Brain microvascular endothelial cell (primary cell): ENCODE results near the gene USP32.

Experiments
- DNase-seq: peaks from one replicate; pipeline ENCODE4 v3.0.0-alpha.2; 2020
- H3K27ac ChIP-seq: fragments of 250-450 bp; sonication (Bioruptor Pico); 2 replicates; pipeline ENCODE4 v1.5.1; 2020; ENCODE audit warnings: mild to moderate bottlenecking, moderate library complexity
- H3K27me3 ChIP-seq: fragments of 250-450 bp; sonication (Bioruptor Pico); replicated peaks from 2 replicates; pipeline ENCODE4 v1.5.1; 2020; ENCODE audit warnings: mild to moderate bottlenecking
- H3K36me3 ChIP-seq: fragments of 250-450 bp; sonication (Bioruptor Pico); replicated peaks from 2 replicates; pipeline ENCODE4 v1.5.1; 2020; ENCODE audit warnings: mild to moderate bottlenecking
- H3K4me3 ChIP-seq: 2 replicates; pipeline ENCODE4 v1.5.1; 2011; ENCODE audit warnings: low read depth, mild to moderate bottlenecking, control low read depth, low read length, moderate library complexity
- in situ Hi-C: cut with HindIII; loops from 2 replicates; pipeline ENCODE4 v1.10.0; 2017; ENCODE audit warnings: low sequenced_read_pairs, low pct_ligation_motif_present
- TF ChIP-seq, protein P1 (sequence below): IDR thresholded peaks from 2 replicates; pipeline ENCODE4 v1.5.1; 2011; ENCODE audit warnings: low read depth, mild to moderate bottlenecking, moderate library complexity, low read length, control low read depth, inconsistent platforms; ENCODE audit errors: missing control alignments

The USP32 gene

GRCh38 chr17:60416368-60416925 lies 24.5 kb upstream of the USP32 start:
- H3K27me3 ChIP-seq = no peaks in the 10 kb centered on the region
- H3K27ac ChIP-seq = no peak overlapping the region
- no peaks in the 10 kb centered on the region for H3K36me3 ChIP-seq
- no peak overlapping the region for H3K4me3 ChIP-seq
- in situ Hi-C loops = loop anchor here (25.0 kb wide), 1 partner anchor 179 kb away; no protein-coding TSS in a partner anchor
- TF ChIP-seq, protein P1, sequence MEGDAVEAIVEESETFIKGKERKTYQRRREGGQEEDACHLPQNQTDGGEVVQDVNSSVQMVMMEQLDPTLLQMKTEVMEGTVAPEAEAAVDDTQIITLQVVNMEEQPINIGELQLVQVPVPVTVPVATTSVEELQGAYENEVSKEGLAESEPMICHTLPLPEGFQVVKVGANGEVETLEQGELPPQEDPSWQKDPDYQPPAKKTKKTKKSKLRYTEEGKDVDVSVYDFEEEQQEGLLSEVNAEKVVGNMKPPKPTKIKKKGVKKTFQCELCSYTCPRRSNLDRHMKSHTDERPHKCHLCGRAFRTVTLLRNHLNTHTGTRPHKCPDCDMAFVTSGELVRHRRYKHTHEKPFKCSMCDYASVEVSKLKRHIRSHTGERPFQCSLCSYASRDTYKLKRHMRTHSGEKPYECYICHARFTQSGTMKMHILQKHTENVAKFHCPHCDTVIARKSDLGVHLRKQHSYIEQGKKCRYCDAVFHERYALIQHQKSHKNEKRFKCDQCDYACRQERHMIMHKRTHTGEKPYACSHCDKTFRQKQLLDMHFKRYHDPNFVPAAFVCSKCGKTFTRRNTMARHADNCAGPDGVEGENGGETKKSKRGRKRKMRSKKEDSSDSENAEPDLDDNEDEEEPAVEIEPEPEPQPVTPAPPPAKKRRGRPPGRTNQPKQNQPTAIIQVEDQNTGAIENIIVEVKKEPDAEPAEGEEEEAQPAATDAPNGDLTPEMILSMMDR = no peak
- DNase-seq = no peak

- Histone ChIP-seq H3K36me3 (no peaks in the 10 kb centered on the region), H3K4me3 (no peak overlapping the region), H3K27me3 (no peaks in the 10 kb centered on the region), H3K27ac (no peak overlapping the region)
- TF ChIP-seq, protein P1 = no peak
- no peak for DNase-seq
- in situ Hi-C loops = loop anchor here (25.0 kb wide), 1 partner anchor 178 kb away; no protein-coding TSS in a partner anchor
These were observed 23.2 kb upstream of the USP32 start for GRCh38 chr17:60415146-60415545.

DNA sequence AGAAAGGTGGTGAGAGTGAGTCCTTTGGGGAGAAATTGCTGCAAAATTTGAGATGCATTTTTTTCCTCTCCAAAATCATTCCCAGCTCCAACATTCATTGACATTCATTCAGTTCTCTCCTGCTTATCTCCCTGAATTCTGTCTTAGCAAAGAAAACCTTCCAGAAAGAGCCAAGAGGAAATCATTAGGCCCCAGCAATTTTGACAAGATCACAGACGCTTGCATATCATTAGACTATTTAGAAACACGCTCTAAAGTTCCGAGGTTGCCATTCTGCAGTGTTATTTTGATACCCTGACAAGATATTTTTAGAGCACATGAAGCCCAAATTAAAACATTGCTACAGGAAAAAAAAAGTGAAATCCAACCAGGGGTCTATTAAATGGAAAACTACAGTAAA lies 20.8 kb upstream of the USP32 start:
- H3K36me3 ChIP-seq = no peaks in the 10 kb centered on the region
- H3K4me3 ChIP-seq = no peak overlapping the region
- H3K27me3 ChIP-seq = no peaks in the 10 kb centered on the region
- in situ Hi-C loops = loop anchor here (25.0 kb wide), 1 partner anchor 175 kb away; no protein-coding TSS in a partner anchor
- DNase-seq = no peak
- TF ChIP-seq, protein P1 = no peak
- H3K27ac ChIP-seq = no peak overlapping the region

DNA sequence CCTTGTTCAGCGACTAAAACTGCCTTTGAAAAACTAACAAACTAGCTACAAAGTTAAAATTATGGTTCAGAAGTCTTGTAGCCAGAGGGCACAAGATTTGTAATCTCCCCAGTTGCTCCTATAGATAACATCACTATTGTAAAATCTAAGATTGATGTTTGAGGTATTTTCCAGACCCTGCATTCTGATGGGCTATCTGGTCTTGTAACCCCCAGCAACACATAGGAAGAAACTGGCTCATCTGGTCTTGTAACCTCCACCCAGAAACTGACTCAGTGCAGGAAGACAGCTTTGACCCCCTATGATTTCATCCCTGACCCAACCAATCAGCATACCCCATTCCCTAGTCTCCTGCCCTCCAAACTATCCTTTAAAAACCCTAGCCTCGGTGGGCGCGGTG lies 18.1 kb upstream of the USP32 start:
- no peak overlapping the region for H3K27ac ChIP-seq
- H3K36me3 ChIP-seq = no peaks in the 10 kb centered on the region
- in situ Hi-C loops = loop anchor here (25.0 kb wide), 1 partner anchor 173 kb away; no protein-coding TSS in a partner anchor
- no peaks in the 10 kb centered on the region for H3K27me3 ChIP-seq
- H3K4me3 ChIP-seq = no peak overlapping the region
- TF ChIP-seq, protein P1 = no peak
- no peak for DNase-seq

GRCh38 chr17:60406887-60407286 lies 15.0 kb upstream of the USP32 start:
- Histone ChIP-seq H3K27me3 (no peaks in the 10 kb centered on the region), H3K4me3 (no peak overlapping the region), H3K27ac (no peak overlapping the region), H3K36me3 (no peaks in the 10 kb centered on the region)
- no peak for DNase-seq
- in situ Hi-C loops = loop anchor here (25.0 kb wide), 1 partner anchor 170 kb away; no protein-coding TSS in a partner anchor
- TF ChIP-seq, protein P1 = no peak

DNA sequence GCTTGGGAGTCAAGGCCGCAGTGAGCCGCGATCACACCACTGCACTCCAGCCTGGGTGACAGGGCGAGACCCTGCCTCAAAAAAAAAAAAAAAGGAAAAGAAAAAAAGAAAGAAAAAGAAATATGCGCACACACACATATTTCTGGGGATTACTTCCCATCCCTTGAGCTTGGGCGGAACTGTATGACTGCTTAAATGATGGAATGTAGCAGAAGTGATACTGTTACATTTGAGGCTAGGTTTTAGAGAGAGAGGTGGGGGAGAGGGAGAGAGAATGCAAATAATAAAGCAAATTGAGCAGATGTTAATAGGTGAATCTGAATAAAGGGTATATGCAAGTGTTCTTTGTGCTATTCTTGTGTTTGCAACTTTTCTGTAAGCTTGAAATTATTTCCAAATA lies 12.0 kb upstream of the USP32 start:
- no peak for DNase-seq
- Histone ChIP-seq H3K27ac (no peak overlapping the region), H3K4me3 (no peak overlapping the region), H3K27me3 (no peaks in the 10 kb centered on the region), H3K36me3 (no peaks in the 10 kb centered on the region)
- TF ChIP-seq, protein P1 = no peak
- in situ Hi-C loops = loop anchor here (25.0 kb wide), 1 partner anchor 167 kb away; no protein-coding TSS in a partner anchor
